ENCODE data around the gene JPH2.

JPH2 gene

GRCh38 chr20:44187772-44188709 is 1.1 kb upstream of the JPH2 start:
- peak; percentile 89 for DNase-seq (ENCODE audit: low read depth)

- DNase-seq (ENCODE audit: low read depth), result no peak
Measured at GRCh38 chr20:44186674-44187053, 324 bp downstream of the JPH2 start.

- DNase-seq (ENCODE audit: low read depth), result no peak
Measured at GRCh38 chr20:44186201-44186600, 787 bp downstream of the JPH2 start.

- no peak for DNase-seq (ENCODE audit: low read depth)
Measured at GRCh38 chr20:44185574-44185973, 1.4 kb downstream of the JPH2 start.

- DNase-seq (ENCODE audit: low read depth), result no peak
Measured at GRCh38 chr20:44183282-44183681, 3.7 kb downstream of the JPH2 start.

- no peak for DNase-seq (ENCODE audit: low read depth)
Measured at GRCh38 chr20:44182863-44183262, 4.1 kb downstream of the JPH2 start.

- no peak for DNase-seq (ENCODE audit: low read depth)
Measured at GRCh38 chr20:44182135-44182765, 4.7 kb downstream of the JPH2 start.

- no peak for DNase-seq (ENCODE audit: low read depth)
Measured at GRCh38 chr20:44181611-44182010, 5.4 kb downstream of the JPH2 start.

- DNase-seq (ENCODE audit: low read depth), result peak; percentile 86
Measured at GRCh38 chr20:44180814-44181213, 6.2 kb downstream of the JPH2 start.

- peak; percentile 58 for DNase-seq (ENCODE audit: low read depth)
Measured at GRCh38 chr20:44176833-44177534, 10.0 kb downstream of the JPH2 start.

GRCh38 chr20:44174996-44175765 is 11.8 kb downstream of the JPH2 start:
- DNase-seq (ENCODE audit: low read depth), result no peak

GRCh38 chr20:44173846-44174245 is 13.1 kb downstream of the JPH2 start:
- DNase-seq (ENCODE audit: low read depth), result no peak

- DNase-seq (ENCODE audit: low read depth), result no peak
Measured at GRCh38 chr20:44173116-44173515, 13.9 kb downstream of the JPH2 start.

GRCh38 chr20:44172572-44172950 is 14.4 kb downstream of the JPH2 start:
- DNase-seq (ENCODE audit: low read depth), result no peak

GRCh38 chr20:44171775-44172571 is 15.0 kb downstream of the JPH2 start:
- DNase-seq (ENCODE audit: low read depth), result no peak

- DNase-seq (ENCODE audit: low read depth), result no peak
Measured at GRCh38 chr20:44170816-44171410, 16.1 kb downstream of the JPH2 start.

- DNase-seq (ENCODE audit: low read depth), result no peak
Measured at GRCh38 chr20:44167736-44168135, 19.3 kb downstream of the JPH2 start.

- DNase-seq (ENCODE audit: low read depth), result peak; percentile 94
Measured at GRCh38 chr20:44166477-44166876, 20.5 kb downstream of the JPH2 start.

- DNase-seq (ENCODE audit: low read depth), result peak; percentile 88
Measured at GRCh38 chr20:44166008-44166407, 21.0 kb downstream of the JPH2 start.

GRCh38 chr20:44160133-44160532 is 26.9 kb downstream of the JPH2 start:
- no peak for DNase-seq (ENCODE audit: low read depth)

GRCh38 chr20:44159711-44160110 is 27.3 kb downstream of the JPH2 start:
- no peak for DNase-seq (ENCODE audit: low read depth)
